Stimulated activated CD4-positive, alpha-beta T cell treated with anti-CD3 and anti-CD28 coated beads, Interleukin-1b, Interleukin-23, amount 100 ng/mL, for 48 hours (primary cell): Measurements from ENCODE around the gene TOP3A.
A peak's percentile ranks its signal among the peaks of the same experiment; 100 is the strongest.

Experiments used
- DNase-seq: peaks from one replicate; pipeline ENCODE4 v3.0.0-alpha.2; 2020

TOP3A gene

DNA sequence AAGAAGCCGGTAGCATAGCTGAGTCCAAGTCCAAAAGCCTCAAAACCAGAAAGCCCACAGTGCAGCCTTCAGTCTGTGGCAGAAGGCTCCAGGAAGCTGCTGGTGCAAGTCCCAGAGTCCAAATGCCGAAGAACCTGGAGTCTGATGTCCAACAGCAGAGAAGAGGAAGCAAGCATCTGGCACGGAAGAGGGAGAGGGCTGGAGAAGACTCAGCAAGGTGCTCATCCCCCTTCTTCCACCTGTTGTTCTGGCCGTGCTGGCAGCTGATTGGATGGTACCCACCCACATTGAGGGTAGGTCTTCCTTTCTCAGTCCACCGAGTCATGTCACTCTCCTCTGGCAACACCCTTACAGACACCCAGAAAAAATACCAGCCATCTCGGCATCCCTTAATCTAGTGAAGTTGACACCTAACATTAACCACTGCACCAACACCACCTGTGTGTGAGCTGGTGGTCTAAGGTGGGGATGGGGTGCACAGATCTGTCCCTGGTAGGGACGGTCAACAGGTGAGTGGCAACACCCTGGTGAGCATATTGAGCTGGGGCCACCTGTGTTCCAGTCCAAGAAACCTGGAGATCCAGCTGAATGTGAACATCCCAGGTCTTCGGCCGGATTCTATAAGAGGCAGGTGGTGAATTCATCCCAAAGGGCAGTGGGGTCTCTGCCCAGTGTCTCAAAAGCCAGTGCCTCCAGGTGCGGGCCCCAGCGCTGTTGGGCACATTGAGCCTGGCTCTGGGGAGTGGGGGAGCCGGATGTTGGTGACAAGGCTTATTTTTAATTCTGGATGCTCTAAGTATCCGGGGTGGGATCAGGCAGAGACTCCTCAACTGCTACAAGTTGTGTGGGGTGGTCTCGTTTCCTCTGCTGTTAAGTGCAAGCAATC is 44.5 kb downstream of the TOP3A start:
- DNase-seq = no peak

GRCh38 chr17:18267927-18268711 is 46.7 kb downstream of the TOP3A start:
- no peak for DNase-seq

DNA sequence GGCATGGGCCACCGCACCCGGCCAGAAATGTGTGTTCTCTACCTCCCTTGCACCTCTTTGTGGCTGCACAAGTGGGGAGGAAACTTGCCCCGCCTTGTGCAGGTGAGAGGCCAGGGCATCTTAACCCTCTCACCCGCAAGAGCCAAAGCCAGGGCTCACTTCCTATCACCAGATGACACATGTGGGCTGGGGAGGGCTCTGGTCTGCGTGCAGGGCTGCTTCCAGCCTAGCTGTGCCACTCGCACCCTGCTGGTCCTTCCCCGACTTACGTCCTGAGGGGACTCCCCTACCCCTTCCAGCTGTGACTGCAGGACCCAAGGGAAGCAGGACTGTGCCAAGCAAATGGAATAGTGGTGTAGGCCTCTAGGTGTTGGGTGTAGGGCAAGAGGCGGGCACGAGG is 47.4 kb downstream of the TOP3A start:
- no peak for DNase-seq

DNA sequence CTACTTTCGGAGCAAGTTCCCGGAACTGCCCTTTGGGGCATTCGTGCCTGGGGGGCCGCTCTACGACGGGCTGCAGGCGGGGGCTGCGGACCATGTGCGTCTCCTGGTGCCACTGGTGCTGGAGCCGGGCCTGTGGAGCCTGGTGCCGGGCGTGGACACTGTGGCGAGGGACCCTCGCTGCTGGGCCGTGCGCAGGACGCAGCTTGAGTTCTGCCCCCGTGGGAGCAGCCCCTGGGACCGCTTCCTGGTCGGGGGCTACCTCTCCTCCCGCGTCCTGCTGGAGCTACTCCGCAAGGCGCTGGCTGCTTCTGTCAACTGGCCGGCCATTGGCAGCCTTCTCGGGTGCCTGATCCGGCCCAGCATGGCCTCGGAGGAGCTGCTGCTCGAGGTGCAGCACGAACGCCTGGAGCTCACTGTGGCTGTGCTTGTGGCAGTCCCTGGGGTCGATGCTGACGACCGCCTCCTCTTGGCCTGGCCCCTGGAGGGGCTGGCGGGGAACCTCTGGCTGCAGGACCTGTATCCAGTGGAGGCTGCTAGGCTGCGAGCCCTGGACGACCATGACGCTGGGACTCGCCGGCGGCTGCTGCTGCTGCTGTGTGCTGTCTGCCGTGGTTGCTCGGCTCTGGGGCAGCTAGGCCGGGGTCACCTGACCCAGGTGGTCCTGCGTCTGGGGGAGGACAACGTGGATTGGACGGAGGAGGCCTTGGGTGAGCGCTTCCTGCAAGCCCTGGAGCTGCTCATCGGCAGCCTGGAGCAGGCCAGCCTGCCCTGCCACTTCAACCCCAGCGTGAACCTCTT is 50.7 kb downstream of the TOP3A start:
- DNase-seq = no peak

DNA sequence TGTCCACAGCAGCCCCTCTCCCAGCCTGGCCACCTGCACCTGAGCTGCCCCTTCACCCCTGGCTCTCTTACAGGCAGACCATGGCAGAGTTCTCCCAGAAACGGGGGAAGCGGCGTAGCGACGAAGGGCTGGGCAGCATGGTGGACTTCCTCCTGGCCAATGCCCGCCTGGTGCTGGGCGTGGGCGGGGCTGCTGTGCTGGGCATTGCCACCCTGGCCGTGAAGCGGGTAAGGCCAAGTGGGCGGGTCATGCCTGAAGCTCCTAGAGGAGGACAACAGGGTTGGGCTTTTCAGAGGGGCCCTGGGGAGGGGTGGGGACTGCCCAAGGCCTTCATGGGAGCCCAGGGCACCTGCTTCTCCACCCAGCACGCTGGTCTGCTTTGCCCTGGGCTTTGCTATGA is 52.2 kb downstream of the TOP3A start:
- DNase-seq = no peak

DNA sequence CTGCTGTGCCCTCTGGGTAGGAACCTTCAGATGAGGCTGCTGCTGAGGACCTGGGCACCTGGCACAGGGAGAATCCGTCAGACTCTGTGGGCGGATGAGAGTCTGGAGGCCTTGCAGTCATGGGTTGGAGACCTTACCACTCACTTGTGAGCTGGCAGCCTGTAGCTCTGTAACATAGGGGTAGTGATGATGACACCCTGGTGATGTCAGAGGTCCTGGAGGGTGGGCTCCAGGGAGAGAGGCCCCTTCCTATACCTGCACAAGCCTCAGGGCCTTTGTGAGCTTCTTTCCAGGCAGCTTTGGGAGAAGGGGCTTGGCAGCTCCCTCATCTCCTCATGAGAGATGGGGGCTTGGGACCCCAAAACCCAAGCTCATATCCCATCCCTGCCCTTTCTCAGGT is 52.7 kb downstream of the TOP3A start:
- no peak for DNase-seq

- DNase-seq = no peak
Observed at GRCh38 chr17:18261659-18262058, 53.1 kb downstream of the TOP3A start.

DNA sequence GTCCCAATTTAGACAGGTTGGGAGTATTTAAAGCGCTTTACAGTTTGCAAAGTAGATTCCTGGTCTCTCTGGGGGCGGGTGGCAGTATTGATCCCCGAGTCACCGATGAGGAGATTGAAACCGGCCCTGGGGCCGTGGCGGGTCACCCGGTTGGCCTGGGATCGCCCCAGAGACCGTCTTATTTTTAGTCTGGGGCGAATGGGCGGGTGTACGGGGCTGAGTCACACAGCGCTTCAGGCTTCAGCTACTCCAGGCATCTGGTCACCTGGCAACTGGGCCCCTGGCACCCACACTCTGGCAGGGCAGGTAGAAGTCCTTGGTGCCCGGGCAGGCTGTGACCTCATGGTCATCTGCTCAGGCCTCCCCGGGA is 53.7 kb downstream of the TOP3A start:
- DNase-seq = peak; percentile 48

- peak; percentile 94 for DNase-seq
Observed at GRCh38 chr17:18260332-18261145, 54.3 kb downstream of the TOP3A start, which contains the start of gene MIEF2. Gene MIEF2 (plus strand): TSS chr17:18260662. CDS start chr17:18262721, 2,059 bp downstream.

- no peak for DNase-seq
Observed at GRCh38 chr17:18259621-18260331, 55.0 kb downstream of the TOP3A start.

- DNase-seq = peak; percentile 36
Observed at GRCh38 chr17:18258356-18259038, 56.3 kb downstream of the TOP3A start, which contains the start of gene FLII. Gene FLII (minus strand): TSS chr17:18258738. CDS start chr17:18258690, 48 bp downstream.

DNA sequence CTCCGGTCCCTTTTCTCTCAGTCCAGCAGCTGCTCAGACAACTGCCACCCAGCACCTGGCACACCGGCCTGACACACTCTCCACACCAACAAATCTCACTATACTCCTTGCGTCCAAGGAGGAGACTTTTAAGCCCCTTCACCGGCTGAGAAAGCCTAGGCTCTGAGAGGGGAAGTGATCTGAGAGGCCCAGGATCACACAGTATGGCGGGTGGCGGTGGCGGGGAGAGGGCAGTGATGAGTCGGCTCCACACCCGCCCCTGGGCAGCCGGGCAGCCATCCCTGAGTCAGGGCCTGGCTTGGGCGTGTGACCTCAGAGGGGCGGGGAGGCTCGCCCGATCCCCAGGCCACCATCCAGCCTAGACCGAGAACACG is 56.8 kb downstream of the TOP3A start:
- DNase-seq = peak; percentile 44

DNA sequence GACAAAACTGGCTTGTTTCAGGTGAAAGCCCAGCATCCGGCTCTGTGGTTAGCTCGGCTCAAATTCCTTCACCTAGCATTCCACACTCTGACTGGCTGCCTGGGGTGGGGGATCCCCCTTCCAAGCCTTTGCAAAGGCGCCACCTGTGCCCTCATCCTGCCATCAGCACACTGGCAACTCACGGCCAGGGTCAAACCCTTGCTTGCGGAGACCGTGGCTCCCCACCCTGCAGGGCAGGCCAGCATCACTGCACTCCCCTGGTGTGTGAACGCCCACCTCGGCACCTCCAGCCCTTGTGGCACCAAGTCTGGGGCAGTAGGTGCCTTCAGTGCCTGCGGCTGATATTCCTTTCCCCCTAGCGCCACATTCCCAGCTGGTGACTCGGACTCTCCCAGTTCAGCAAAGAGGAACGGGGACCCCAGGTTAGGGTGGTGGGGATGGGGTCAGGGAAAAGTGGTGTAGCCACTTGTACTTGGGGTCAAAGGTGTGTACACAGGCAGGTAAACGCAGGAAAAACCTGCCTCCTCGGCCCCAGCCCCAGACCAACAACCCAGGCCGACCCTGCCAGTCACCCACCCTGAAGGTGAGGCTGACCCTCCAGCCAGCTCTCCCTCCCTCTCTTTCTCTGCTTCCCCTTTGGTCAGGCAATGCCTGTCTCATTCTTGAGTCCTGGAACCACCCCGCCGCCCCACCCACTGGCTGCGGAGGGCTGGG is 57.4 kb downstream of the TOP3A start:
- peak; percentile 21 for DNase-seq

- no peak for DNase-seq
Observed at GRCh38 chr17:18256776-18257175, 58.0 kb downstream of the TOP3A start.

- no peak for DNase-seq
Observed at GRCh38 chr17:18256351-18256750, 58.4 kb downstream of the TOP3A start.

DNA sequence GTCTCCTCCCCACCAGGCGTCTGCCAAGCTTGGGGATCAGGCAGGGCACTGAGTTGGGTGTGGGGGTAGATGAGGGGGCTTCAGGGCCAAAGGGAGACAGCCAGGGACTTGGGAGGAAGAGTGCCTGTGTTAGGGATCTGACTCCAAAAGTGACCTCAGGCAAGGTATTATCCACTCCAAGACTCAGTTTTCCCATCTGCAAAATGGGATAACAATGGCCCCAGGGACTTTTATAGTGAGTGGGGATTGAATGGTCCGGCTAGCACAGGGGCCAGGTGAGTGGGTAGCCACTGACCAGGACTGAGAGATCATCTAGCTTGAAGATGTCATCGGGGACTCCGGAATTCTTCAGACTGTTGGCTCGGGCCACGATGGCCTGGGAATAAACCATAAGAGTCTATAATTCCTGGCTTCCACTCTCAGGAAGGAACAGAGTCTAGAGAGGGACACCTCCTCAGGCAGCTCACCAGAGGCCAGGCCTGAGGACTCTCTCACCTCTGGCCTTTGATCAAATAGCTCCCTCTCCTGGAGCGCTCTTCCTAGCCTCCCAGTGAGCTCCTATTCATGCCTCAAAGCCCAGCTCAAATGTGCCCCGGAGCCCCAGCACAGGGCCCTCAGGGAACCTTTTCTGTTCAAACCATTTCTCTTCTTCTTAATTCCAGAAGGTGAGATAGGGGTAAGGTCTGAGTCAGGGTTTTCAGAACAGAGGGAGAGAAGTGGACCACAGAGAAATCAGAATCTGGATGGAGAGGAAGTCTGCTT is 59.7 kb downstream of the TOP3A start:
- no peak for DNase-seq

DNA sequence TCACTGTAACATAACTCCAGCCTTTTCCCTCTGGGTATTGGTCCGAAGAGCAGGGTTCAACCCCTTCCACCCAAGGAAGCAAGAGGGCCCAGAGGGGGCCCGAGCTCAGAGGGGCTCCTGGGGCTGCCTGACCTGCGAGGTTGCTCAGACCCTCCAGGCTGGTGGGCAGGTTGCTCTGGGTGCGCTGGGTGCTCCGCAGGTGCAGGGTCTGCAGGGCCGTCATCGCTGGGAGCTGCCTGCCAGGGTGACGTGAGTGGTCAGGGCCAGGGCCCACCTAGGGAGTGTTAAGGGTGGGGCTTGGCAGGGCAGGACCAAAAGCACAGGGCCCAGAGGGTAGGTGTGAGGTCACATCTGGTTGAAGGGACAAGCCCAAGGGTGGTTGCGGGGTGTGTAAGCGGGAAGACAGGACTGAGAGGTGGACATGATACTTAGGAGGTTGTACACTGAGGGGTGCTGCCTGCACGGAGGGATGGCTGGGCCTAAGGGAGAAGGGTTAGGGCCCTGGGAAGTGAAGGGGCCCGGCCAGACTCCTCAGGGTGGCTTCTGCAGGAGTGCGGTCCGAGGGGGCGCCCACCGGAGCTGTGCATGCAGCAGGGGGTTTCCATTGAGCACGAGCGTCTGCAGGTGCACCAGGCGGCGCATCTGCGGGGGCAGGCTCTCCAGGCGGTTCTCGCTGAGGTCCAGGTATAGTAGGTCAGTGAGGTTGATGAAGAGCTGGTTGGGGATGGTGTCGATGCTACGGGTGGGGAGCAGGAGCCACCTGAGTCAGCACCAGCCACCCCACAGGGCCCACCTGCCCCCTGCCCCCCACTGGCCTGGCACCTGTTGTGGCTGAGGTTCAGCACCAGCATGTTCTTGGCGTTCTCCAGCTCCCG is 60.6 kb downstream of the TOP3A start:
- no peak for DNase-seq

GRCh38 chr17:18253187-18253884 is 61.5 kb downstream of the TOP3A start:
- DNase-seq = no peak
